Measurements from ENCODE around the gene ALCAM. TPM values are rescaled to one million over a fixed set of nuclear protein-coding genes. Genes with fewer than 3 reads are reported as not detected.

ALCAM gene
- polyA plus RNA-seq, 1 of the 3 experiments (the other 2 are of a cell fraction): 58.3 TPM

DNA sequence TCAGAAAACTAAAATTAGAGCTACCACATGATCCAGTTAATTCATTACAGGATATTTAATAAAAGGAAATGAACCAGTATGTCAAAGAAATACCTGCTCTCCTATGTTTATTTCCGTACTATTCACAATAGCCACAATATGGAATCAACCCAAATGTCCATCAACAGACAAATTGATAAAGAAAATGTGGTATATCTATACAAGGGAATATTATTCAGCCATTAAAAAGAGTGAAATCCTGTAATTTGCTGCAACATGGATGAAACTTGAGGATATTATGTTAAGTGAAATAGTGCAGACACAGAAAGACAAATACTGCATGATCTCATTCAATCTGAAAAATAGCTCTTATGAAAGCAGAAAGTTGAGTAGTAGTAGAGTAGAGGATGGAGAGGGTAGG is 33.7 kb upstream of the ALCAM start:
- no peak overlapping the region for H2AFZ ChIP-seq (ENCODE audit: low read depth)
- no peaks in the 10 kb centered on the region for H3K9me2 ChIP-seq
- H3K9ac ChIP-seq: no peak overlapping the region
- H3K36me3 ChIP-seq (replicated peaks in 1 of 2; ENCODE audit: control insufficient read depth in 1 of 2, insufficient read depth in 2 of 2, low read length in 1 of 2): no peaks in the 10 kb centered on the region
- H4K20me1 ChIP-seq (ENCODE audit: insufficient read depth): no peaks in the 10 kb centered on the region
- TF ChIP-seq FOXM1 (IDR thresholded peaks at IDR 0.05; ENCODE audit: low read depth): no peak
- no peak for TF ChIP-seq GABPA (IDR thresholded peaks at IDR 0.05; ENCODE audit: low read depth)
- TF ChIP-seq NRF1 (IDR thresholded peaks at IDR 0.05; ENCODE audit: low read depth, low read length): no peak
- TF ChIP-seq SMC3 (IDR thresholded peaks at IDR 0.05; ENCODE audit: low read depth, low read length): no peak
- TF ChIP-seq ELF1 (IDR thresholded peaks at IDR 0.05): no peak
- TF ChIP-seq, protein P1, sequence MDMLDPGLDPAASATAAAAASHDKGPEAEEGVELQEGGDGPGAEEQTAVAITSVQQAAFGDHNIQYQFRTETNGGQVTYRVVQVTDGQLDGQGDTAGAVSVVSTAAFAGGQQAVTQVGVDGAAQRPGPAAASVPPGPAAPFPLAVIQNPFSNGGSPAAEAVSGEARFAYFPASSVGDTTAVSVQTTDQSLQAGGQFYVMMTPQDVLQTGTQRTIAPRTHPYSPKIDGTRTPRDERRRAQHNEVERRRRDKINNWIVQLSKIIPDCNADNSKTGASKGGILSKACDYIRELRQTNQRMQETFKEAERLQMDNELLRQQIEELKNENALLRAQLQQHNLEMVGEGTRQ (IDR thresholded peaks at IDR 0.05; ENCODE audit: borderline replicate concordance, low read depth, low read length): no peak
- no peak for TF ChIP-seq MXI1 (IDR thresholded peaks at IDR 0.05; ENCODE audit: low read depth, low read length)
- TF ChIP-seq TEAD4 (IDR thresholded peaks at IDR 0.05; ENCODE audit: borderline replicate concordance, insufficient read depth): no peak
- TF ChIP-seq JUND (IDR thresholded peaks at IDR 0.05): no peak
- TF ChIP-seq POLR2AphosphoS5 (IDR thresholded peaks at IDR 0.05; ENCODE audit: low read depth, low read length): no peak
- TF ChIP-seq, protein P2, sequence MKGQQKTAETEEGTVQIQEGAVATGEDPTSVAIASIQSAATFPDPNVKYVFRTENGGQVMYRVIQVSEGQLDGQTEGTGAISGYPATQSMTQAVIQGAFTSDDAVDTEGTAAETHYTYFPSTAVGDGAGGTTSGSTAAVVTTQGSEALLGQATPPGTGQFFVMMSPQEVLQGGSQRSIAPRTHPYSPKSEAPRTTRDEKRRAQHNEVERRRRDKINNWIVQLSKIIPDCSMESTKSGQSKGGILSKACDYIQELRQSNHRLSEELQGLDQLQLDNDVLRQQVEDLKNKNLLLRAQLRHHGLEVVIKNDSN (IDR thresholded peaks at IDR 0.05; ENCODE audit: borderline replicate concordance, low read depth): no peak
- TF ChIP-seq, protein P3, sequence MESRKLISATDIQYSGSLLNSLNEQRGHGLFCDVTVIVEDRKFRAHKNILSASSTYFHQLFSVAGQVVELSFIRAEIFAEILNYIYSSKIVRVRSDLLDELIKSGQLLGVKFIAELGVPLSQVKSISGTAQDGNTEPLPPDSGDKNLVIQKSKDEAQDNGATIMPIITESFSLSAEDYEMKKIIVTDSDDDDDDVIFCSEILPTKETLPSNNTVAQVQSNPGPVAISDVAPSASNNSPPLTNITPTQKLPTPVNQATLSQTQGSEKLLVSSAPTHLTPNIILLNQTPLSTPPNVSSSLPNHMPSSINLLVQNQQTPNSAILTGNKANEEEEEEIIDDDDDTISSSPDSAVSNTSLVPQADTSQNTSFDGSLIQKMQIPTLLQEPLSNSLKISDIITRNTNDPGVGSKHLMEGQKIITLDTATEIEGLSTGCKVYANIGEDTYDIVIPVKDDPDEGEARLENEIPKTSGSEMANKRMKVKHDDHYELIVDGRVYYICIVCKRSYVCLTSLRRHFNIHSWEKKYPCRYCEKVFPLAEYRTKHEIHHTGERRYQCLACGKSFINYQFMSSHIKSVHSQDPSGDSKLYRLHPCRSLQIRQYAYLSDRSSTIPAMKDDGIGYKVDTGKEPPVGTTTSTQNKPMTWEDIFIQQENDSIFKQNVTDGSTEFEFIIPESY (IDR thresholded peaks at IDR 0.05; ENCODE audit: borderline replicate concordance, low read depth): no peak
- TF ChIP-seq MEF2A (IDR thresholded peaks at IDR 0.05; ENCODE audit: borderline replicate concordance, low read depth): no peak
- no peak overlapping the region for H3K27ac ChIP-seq (ENCODE audit: low read depth in 2 of 2, low read length in 1 of 2)
- H3K4me1 ChIP-seq (ENCODE audit: control insufficient read depth in 1 of 2, insufficient read depth in 2 of 2, low read depth in 1 of 2, low read length in 1 of 2): no peaks in the 10 kb centered on the region
- no peaks in the 10 kb centered on the region for H3K9me3 ChIP-seq
- no peak overlapping the region for H3K4me2 ChIP-seq
- H3K4me3 ChIP-seq (ENCODE audit: low read depth in 2 of 2, low read length in 1 of 2): no peak overlapping the region
- H3K27me3 ChIP-seq (ENCODE audit: insufficient read depth): no peaks in the 10 kb centered on the region
- WGBS (ENCODE audit: low lambda C conversion rate): 51% methylated on average over 1 of the region's 1 CpG
- POLR2A ChIA-PET: no interaction called here
- H3K79me2 ChIP-seq (ENCODE audit: insufficient read depth): no peaks in the 10 kb centered on the region
- CTCF ChIA-PET: interaction anchor here (0.9 kb wide), 1 partner anchor 13 kb away, joined by 4 read pairs; no protein-coding TSS in a partner anchor
- no peak for DNase-seq
- no peaks in the 10 kb centered on the region for H3F3A ChIP-seq (replicated peaks; ENCODE audit: insufficient read depth)

DNA sequence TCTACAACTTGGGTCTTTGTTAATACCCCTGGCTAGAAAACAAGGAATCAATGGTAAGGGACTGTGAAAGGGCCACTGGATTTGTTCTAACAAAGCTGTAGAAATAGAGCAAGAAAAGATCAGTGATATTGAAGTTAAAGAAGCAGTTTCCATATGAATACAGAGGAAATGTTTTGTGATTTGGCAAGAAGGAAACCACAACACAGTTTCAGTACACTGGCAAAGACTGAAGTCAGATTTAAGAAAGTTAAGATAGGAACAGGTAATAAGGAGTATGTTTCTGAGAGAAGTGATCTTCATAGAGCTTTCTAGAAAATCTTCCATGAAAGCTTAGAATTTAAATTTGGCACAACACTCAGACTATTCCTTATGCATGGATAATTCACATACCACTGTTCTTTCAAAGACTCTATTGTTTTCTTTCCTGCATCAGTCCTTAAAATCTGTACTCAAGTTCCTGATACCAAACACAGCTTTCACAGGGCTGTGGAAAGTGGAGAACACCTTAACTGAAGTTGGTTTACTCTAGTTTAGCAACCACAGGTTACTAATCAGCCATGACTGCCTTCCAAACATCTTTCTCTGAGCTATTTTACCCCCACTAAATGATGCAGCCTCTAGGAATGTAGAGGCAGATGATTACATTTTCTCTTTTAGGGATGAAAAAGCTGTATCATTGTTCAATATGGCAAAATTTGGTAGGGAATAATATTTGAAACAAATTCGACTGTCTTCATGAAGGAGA is 32.4 kb upstream of the ALCAM start:
- 73% methylated on average over 1 of the region's 1 CpG for WGBS (ENCODE audit: low lambda C conversion rate)
- H3K79me2 ChIP-seq (ENCODE audit: insufficient read depth): no peaks in the 10 kb centered on the region
- ChIA-PET POLR2A (no interaction called here), CTCF (interaction anchor here (0.6 kb wide), 2 partner anchors 19 to 1618 kb away, joined by 3 read pairs; no protein-coding TSS in a partner anchor)
- no peaks in the 10 kb centered on the region for H3K9me3 ChIP-seq
- H3K9ac ChIP-seq: 0 out of 2 replicates have a peak overlapping the region, but pooled peaks have one; percentile 0
- no peaks in the 10 kb centered on the region for H3K9me2 ChIP-seq
- H3F3A ChIP-seq (replicated peaks; ENCODE audit: insufficient read depth): no peaks in the 10 kb centered on the region
- no peak overlapping the region for H3K4me3 ChIP-seq (ENCODE audit: low read depth in 2 of 2, low read length in 1 of 2)
- no peak overlapping the region for H2AFZ ChIP-seq (ENCODE audit: low read depth)
- H4K20me1 ChIP-seq (ENCODE audit: insufficient read depth): no peaks in the 10 kb centered on the region
- no peak for DNase-seq
- H3K27ac ChIP-seq (ENCODE audit: low read depth in 2 of 2, low read length in 1 of 2): no peak overlapping the region
- no peaks in the 10 kb centered on the region for H3K36me3 ChIP-seq (replicated peaks in 1 of 2; ENCODE audit: control insufficient read depth in 1 of 2, insufficient read depth in 2 of 2, low read length in 1 of 2)
- no peaks in the 10 kb centered on the region for H3K4me1 ChIP-seq (ENCODE audit: control insufficient read depth in 1 of 2, insufficient read depth in 2 of 2, low read depth in 1 of 2, low read length in 1 of 2)
- no peaks in the 10 kb centered on the region for H3K27me3 ChIP-seq (ENCODE audit: insufficient read depth)
- no peak overlapping the region for H3K4me2 ChIP-seq
- TF ChIP-seq EP300 (IDR thresholded peaks at IDR 0.05; ENCODE audit: borderline replicate concordance in 1 of 2, low read depth in 1 of 2, low read length in 1 of 2): no peak
- TF ChIP-seq, protein P4, sequence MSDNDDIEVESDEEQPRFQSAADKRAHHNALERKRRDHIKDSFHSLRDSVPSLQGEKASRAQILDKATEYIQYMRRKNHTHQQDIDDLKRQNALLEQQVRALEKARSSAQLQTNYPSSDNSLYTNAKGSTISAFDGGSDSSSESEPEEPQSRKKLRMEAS (IDR thresholded peaks at IDR 0.05; ENCODE audit: low read depth): no peak
- TF ChIP-seq TAF1 (IDR thresholded peaks at IDR 0.05; ENCODE audit: borderline replicate concordance, low read depth, low read length): no peak
- TF ChIP-seq, protein P5, sequence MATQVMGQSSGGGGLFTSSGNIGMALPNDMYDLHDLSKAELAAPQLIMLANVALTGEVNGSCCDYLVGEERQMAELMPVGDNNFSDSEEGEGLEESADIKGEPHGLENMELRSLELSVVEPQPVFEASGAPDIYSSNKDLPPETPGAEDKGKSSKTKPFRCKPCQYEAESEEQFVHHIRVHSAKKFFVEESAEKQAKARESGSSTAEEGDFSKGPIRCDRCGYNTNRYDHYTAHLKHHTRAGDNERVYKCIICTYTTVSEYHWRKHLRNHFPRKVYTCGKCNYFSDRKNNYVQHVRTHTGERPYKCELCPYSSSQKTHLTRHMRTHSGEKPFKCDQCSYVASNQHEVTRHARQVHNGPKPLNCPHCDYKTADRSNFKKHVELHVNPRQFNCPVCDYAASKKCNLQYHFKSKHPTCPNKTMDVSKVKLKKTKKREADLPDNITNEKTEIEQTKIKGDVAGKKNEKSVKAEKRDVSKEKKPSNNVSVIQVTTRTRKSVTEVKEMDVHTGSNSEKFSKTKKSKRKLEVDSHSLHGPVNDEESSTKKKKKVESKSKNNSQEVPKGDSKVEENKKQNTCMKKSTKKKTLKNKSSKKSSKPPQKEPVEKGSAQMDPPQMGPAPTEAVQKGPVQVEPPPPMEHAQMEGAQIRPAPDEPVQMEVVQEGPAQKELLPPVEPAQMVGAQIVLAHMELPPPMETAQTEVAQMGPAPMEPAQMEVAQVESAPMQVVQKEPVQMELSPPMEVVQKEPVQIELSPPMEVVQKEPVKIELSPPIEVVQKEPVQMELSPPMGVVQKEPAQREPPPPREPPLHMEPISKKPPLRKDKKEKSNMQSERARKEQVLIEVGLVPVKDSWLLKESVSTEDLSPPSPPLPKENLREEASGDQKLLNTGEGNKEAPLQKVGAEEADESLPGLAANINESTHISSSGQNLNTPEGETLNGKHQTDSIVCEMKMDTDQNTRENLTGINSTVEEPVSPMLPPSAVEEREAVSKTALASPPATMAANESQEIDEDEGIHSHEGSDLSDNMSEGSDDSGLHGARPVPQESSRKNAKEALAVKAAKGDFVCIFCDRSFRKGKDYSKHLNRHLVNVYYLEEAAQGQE (IDR thresholded peaks at IDR 0.05; ENCODE audit: low read depth, low read length): no peak
- no peak for TF ChIP-seq SIN3A (IDR thresholded peaks at IDR 0.05; ENCODE audit: borderline replicate concordance, low read depth, low read length)
- no peak for TF ChIP-seq GATA2 (CRISPR knock-in tag; IDR thresholded peaks at IDR 0.05)
- TF ChIP-seq JUND (IDR thresholded peaks at IDR 0.05): 0 out of 2 replicates have a peak, but pooled peaks have one; percentile 33
- TF ChIP-seq SMC3 (IDR thresholded peaks at IDR 0.05; ENCODE audit: low read depth, low read length): no peak
- peak; percentile 28; the same call in 1 of the 2 replicates for TF ChIP-seq TEAD4 (IDR thresholded peaks at IDR 0.05; ENCODE audit: borderline replicate concordance, insufficient read depth)
- no peak for TF ChIP-seq ELF1 (IDR thresholded peaks at IDR 0.05)

Measured in SK-N-SH (cell line).